Activated CD8-positive, alpha-beta memory T cell treated with anti-CD3 and anti-CD28 coated beads, Interleukin-2, amount 50 U/mL, for 48 hours (primary cell): Measurements from ENCODE around the gene ZNF571.

Experiments
- DNase-seq: peaks from one replicate; pipeline ENCODE4 v3.0.0-alpha.2; 2020

The ZNF571 gene

GRCh38 chr19:37594304-37594981 is at the start of gene ZNF571, which contains the start of gene ZNF540:
ZNF571 (minus strand) TSS chr19:37594792; CDS start chr19:37586676, 8,116 bp downstream.
ZNF540 (plus strand) TSS chr19:37594876; CDS start chr19:37598448, 3,572 bp downstream.
- peak; percentile 93 for DNase-seq

GRCh38 chr19:37635076-37636056 is 40.8 kb upstream of the ZNF571 start:
- no peak for DNase-seq

GRCh38 chr19:37594982-37595382 is 390 bp upstream of the ZNF571 start:
- DNase-seq, result peak; percentile 79

- DNase-seq, result no peak
These were observed 642 bp downstream of the ZNF571 start for GRCh38 chr19:37593996-37594303.

GRCh38 chr19:37583340-37583739 is 11.3 kb downstream of the ZNF571 start:
- DNase-seq, result no peak

GRCh38 chr19:37572203-37572602 is 22.4 kb downstream of the ZNF571 start:
- no peak for DNase-seq

GRCh38 chr19:37565370-37565669 is 29.3 kb downstream of the ZNF571 start:
- DNase-seq, result no peak

GRCh38 chr19:37564624-37565369 is 29.8 kb downstream of the ZNF571 start:
- no peak for DNase-seq

GRCh38 chr19:37563518-37563917 is 31.1 kb downstream of the ZNF571 start:
- DNase-seq, result no peak

- DNase-seq, result peak; percentile 82
These were observed 43.2 kb downstream of the ZNF571 start for GRCh38 chr19:37551129-37551993.

GRCh38 chr19:37537391-37537947 is 57.1 kb downstream of the ZNF571 start:
- no peak for DNase-seq

- DNase-seq, result no peak
These were observed 74.7 kb downstream of the ZNF571 start for GRCh38 chr19:37519890-37520289.
